ENCODE data around the gene CACNA2D2. TPM values are rescaled to one million over a fixed set of nuclear protein-coding genes. Genes with fewer than 3 reads are reported as not detected.

Gene CACNA2D2
- total and polyA plus RNA-seq, 2 of the 13 experiments (the other 11 are each of a cell fraction or from before 2014, with no cell fraction given), result not detected

DNA sequence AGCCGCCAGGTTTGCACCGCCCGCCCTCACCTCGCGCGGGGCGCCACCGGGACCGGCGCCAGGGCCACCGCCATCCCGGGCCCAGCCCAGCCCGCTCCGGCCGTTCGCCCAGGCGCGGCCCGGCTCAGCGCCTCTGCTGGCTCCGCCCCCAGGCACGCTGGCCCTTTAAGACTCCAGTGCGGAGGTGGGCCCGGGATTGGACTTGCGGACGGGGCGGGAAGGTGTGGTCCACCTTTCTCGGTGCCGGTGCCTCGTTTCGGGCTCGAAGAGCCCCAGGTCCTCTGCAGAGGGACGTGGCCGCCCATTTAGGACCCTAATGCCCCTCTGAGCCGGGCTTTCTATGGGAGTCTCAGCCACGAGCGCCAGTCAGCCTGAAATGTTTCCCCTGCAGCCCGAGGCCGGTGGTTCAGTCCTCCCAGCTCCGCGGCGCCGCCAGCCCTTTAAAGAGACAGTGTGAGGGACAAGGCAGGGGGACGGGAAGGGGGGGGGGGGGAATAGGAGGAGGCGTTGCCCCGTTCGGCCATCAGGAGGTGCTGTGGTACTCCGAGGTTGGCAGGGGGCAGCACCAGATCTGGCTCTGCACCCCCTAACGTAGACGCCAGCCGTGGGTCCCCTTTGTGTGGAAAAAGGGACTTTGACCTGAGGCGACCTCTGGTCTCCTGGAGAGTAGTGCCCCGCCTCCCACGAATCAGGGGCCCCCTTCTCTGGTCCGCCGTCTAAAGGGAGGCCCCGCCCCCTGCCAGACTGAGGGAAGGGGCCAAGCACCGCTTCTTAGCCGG lies 181.9 kb downstream of the CACNA2D2 start (continued):
- TF ChIP-seq ZMAT5 (CRISPR knock-in tag; IDR thresholded peaks at IDR 0.05; ENCODE audit: borderline replicate concordance, low read depth) (no peak), SP140L (CRISPR knock-in tag; IDR thresholded peaks at IDR 0.05; ENCODE audit: borderline replicate concordance) (no peak), ZBTB7A (CRISPR knock-in tag; IDR thresholded peaks at IDR 0.05) (peak; percentile 61; the same call in 1 of the 2 replicates), ZNF382 (CRISPR knock-in tag; IDR thresholded peaks at IDR 0.05; ENCODE audit: borderline replicate concordance) (no peak), U2AF1 (optimal IDR thresholded peaks at IDR 0.05; ENCODE audit: low read depth, low read length) (peak; percentile 76), ZNF142 (CRISPR knock-in tag; IDR thresholded peaks at IDR 0.05) (no peak), SMARCC2 (IDR thresholded peaks at IDR 0.05) (peak; percentile 4; the same call in 1 of the 2 replicates), HMGXB3 (CRISPR knock-in tag; IDR thresholded peaks at IDR 0.05; ENCODE audit: borderline replicate concordance) (no peak), MXD4 (CRISPR knock-in tag; IDR thresholded peaks at IDR 0.05) (0 out of 2 replicates have a peak, but pooled peaks have one; percentile 7), ZNF20 (CRISPR knock-in tag; IDR thresholded peaks at IDR 0.05) (no peak), ZFP37 (CRISPR knock-in tag; IDR thresholded peaks at IDR 0.05; ENCODE audit: borderline replicate concordance) (no peak), ZNF772 (CRISPR knock-in tag; IDR thresholded peaks at IDR 0.05) (0 out of 2 replicates have a peak, but pooled peaks have one; percentile 68), TFDP1 (CRISPR knock-in tag; IDR thresholded peaks at IDR 0.05; ENCODE audit: borderline replicate concordance) (0 out of 2 replicates have a peak, but pooled peaks have one; percentile 2), ZNF10 (CRISPR knock-in tag; IDR thresholded peaks at IDR 0.05; ENCODE audit: borderline replicate concordance, low read depth) (no peak)
- TF ChIP-seq, protein P1, sequence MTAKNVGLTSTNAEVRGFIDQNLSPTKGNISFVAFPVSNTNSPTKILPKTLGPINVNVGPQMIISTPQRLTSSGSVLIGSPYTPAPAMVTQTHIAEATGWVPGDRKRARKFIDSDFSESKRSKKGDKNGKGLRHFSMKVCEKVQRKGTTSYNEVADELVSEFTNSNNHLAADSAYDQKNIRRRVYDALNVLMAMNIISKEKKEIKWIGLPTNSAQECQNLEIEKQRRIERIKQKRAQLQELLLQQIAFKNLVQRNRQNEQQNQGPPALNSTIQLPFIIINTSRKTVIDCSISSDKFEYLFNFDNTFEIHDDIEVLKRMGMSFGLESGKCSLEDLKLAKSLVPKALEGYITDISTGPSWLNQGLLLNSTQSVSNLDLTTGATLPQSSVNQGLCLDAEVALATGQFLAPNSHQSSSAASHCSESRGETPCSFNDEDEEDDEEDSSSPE (CRISPR knock-in tag; IDR thresholded peaks at IDR 0.05), result no peak; the same call in 1 of the 2 replicates

Measured in HepG2 (cell line).